Right cardiac atrium (tissue), 5 donors: ENCODE results near the gene HOXB7. TPM values are rescaled to one million over a fixed set of nuclear protein-coding genes. Genes with fewer than 3 reads are reported as not detected.

Experiments
- ATAC-seq, 2 donors: fragments of 200-7000 bp; cut with Tn5 transposase; one replicate each; pipeline versions ENCODE4 v1.8.0 to v1.9.1; 2020; ENCODE audit warnings: moderate library complexity in 2 of 2, mild to moderate bottlenecking in 1 of 2
- DNase-seq, 3 donors: peaks; one replicate each; pipeline ENCODE4 v3.0.0-alpha.2; 2020
- H3K27ac ChIP-seq: one replicate; pipeline ENCODE4 v1.5.1; 2013; ENCODE audit warnings: mild to moderate bottlenecking, low read length, control low read depth, moderate library complexity
- H3K27me3 ChIP-seq: one replicate; pipeline ENCODE4 v1.6.1; 2013; ENCODE audit not compliant: control insufficient read depth, insufficient read depth
- H3K4me1 ChIP-seq: one replicate; pipeline ENCODE4 v1.6.1; 2013; ENCODE audit warnings: low read length; ENCODE audit not compliant: control insufficient read depth, insufficient read depth
- H3K4me3 ChIP-seq: one replicate; pipeline ENCODE4 v1.5.1; 2013; ENCODE audit warnings: low read length, control low read depth
- H3K9me3 ChIP-seq: one replicate; pipeline ENCODE4 v1.6.1; 2013; ENCODE audit warnings: low read length; ENCODE audit not compliant: control insufficient read depth
- WGBS: extraction: QIAGEN DNeasy Blood & Tissue Kit; methylation state at CpG from one replicate; pipeline ENCODE4 v1.1.7; 2013; 5-methylcytosine and 5-hydroxymethylcytosine counted together
- intact Hi-C, 4 donors: fragments of 100-400 bp; cut with DNase I; formaldehyde crosslinking; loops; one replicate each; pipeline versions ENCODE4 v1.11.0 to v1.14.0; 2022 to 2023
- polyA plus RNA-seq: library from polyadenylated mRNA; stranded (reverse); fragments of 200-250 nt; gene quantifications from one replicate; pipeline ENCODE4 v1.2.3, GENCODE V29; 2013
- total RNA-seq, 4 donors: library from RNA; stranded (reverse); fragmentation: NEBNext Ultra II Directional; extraction: Animal tissue kit (Norgen Biotek cat#: 25700); gene quantifications; one replicate each; pipeline ENCODE4 v1.2.1, GENCODE V29; 2021
- donor health status: healthy with polysubstance abuse.
- donor health status: DM: no; HTN: yes; CAD: no.
- donor health status: DM: no; HTN: no; CAD: no.
- donor health status: DM: no; HTN: yes; CAD: no; lungs with severe emphysema.
- donor health status: DM: yes; HTN: yes; CAD: no.

The HOXB7 gene
- total and polyA plus RNA-seq, 5 donors: 0.48 to 0.80 (median 0.50) TPM

GRCh38 chr17:48589831-48590606, 20.8 kb downstream of the HOXB7 start, which contains the start of gene HOXB3:
Gene HOXB3, minus strand, starts transcription at chr17:48590241. Its CDS starts 37,767 bp downstream, at chr17:48552474.
- WGBS: 59% methylated on average over 23 of the region's 23 CpGs
- no peaks in the 10 kb centered on the region for H3K27me3 ChIP-seq
- no peaks in the 10 kb centered on the region for H3K9me3 ChIP-seq
- DNase-seq (no peak), ATAC-seq (no peak)
- no peak within 1 kb of the TSS for H3K27ac ChIP-seq
- no peak within 1 kb of the TSS for H3K4me3 ChIP-seq
- H3K4me1 ChIP-seq: no peaks in the 10 kb centered on the region
- intact Hi-C loops: loop anchor here in 2 of 4 donors (10.0 kb wide), 2 partner anchors 235 to 255 kb away; no protein-coding TSS in a partner anchor

- intact Hi-C loops: no loop called here
- ATAC-seq (no peak), DNase-seq (no peak)
- no peak overlapping the region for H3K4me3 ChIP-seq
- H3K27ac ChIP-seq: no peak overlapping the region
- H3K9me3 ChIP-seq: no peaks in the 10 kb centered on the region
- 41% methylated on average over 10 of the region's 10 CpGs for WGBS
- no peaks in the 10 kb centered on the region for H3K27me3 ChIP-seq
- no peaks in the 10 kb centered on the region for H3K4me1 ChIP-seq
Measured at GRCh38 chr17:48589060-48589830, 21.6 kb downstream of the HOXB7 start.

- H3K27me3 ChIP-seq: no peaks in the 10 kb centered on the region
- H3K4me1 ChIP-seq: no peaks in the 10 kb centered on the region
- H3K4me3 ChIP-seq: no peak overlapping the region
- WGBS: 39% methylated on average over 2 of the region's 2 CpGs
- no peak overlapping the region for H3K27ac ChIP-seq
- intact Hi-C loops: no loop called here
- DNase-seq (no peak), ATAC-seq (no peak)
- H3K9me3 ChIP-seq: no peaks in the 10 kb centered on the region
Measured at GRCh38 chr17:48588528-48588927, 22.3 kb downstream of the HOXB7 start.

GRCh38 chr17:48588074-48588415, 22.8 kb downstream of the HOXB7 start:
- H3K9me3 ChIP-seq: no peaks in the 10 kb centered on the region
- H3K4me1 ChIP-seq: no peaks in the 10 kb centered on the region
- WGBS: 64% methylated on average over 2 of the region's 2 CpGs
- H3K27ac ChIP-seq: no peak overlapping the region
- intact Hi-C loops: no loop called here
- ATAC-seq (no peak), DNase-seq (no peak)
- no peaks in the 10 kb centered on the region for H3K27me3 ChIP-seq
- H3K4me3 ChIP-seq: no peak overlapping the region

GRCh38 chr17:48587276-48588073, 23.3 kb downstream of the HOXB7 start:
- WGBS: 47% methylated on average over 5 of the region's 5 CpGs
- Histone ChIP-seq H3K27me3 (no peaks in the 10 kb centered on the region), H3K4me3 (no peak overlapping the region), H3K27ac (no peak overlapping the region), H3K4me1 (no peaks in the 10 kb centered on the region), H3K9me3 (no peaks in the 10 kb centered on the region)
- ATAC-seq (no peak), DNase-seq (no peak)
- intact Hi-C loops: no loop called here

- H3K27me3 ChIP-seq: no peaks in the 10 kb centered on the region
- WGBS: 24% methylated on average over 34 of the region's 34 CpGs
Measured at GRCh38 chr17:48586355-48587258, 24.2 kb downstream of the HOXB7 start.

GRCh38 chr17:48584223-48584741, 26.5 kb downstream of the HOXB7 start:
- no peak for DNase-seq
- no peaks in the 10 kb centered on the region for H3K27me3 ChIP-seq
- H3K4me1 ChIP-seq: no peaks in the 10 kb centered on the region
- no peak for ATAC-seq
- no peaks in the 10 kb centered on the region for H3K9me3 ChIP-seq
- intact Hi-C loops: no loop called here
- 44% methylated on average over 2 of the region's 2 CpGs for WGBS
- H3K4me3 ChIP-seq: peak overlapping the region; percentile 39
- H3K27ac ChIP-seq: no peak overlapping the region

More at GRCh38 chr17:48586355-48587258, 24.2 kb downstream of the HOXB7 start:
- Histone ChIP-seq H3K27ac (no peak overlapping the region), H3K4me1 (no peaks in the 10 kb centered on the region), H3K4me3 (peak overlapping the region; percentile 68), H3K9me3 (no peaks in the 10 kb centered on the region)
- intact Hi-C loops: no loop called here
- DNase-seq (no peak), ATAC-seq (no peak)

GRCh38 chr17:48583708-48584222, 27.1 kb downstream of the HOXB7 start:
- Histone ChIP-seq H3K4me3 (no peak overlapping the region), H3K27me3 (no peaks in the 10 kb centered on the region), H3K9me3 (no peaks in the 10 kb centered on the region), H3K4me1 (no peaks in the 10 kb centered on the region), H3K27ac (no peak overlapping the region)
- 73% methylated on average over 3 of the region's 3 CpGs for WGBS
- ATAC-seq: no peak
- intact Hi-C loops: no loop called here
- no peak for DNase-seq

- DNase-seq: no peak
- WGBS: 38% methylated on average over 7 of the region's 7 CpGs
- intact Hi-C loops: no loop called here
- no peaks in the 10 kb centered on the region for H3K4me1 ChIP-seq
- peak overlapping the region; percentile 22 for H3K4me3 ChIP-seq
- no peaks in the 10 kb centered on the region for H3K27me3 ChIP-seq
- H3K27ac ChIP-seq: no peak overlapping the region
- H3K9me3 ChIP-seq: no peaks in the 10 kb centered on the region
- no peak for ATAC-seq
Measured at GRCh38 chr17:48582750-48583069, 28.1 kb downstream of the HOXB7 start.
